ENCODE measurements around the gene SNX5. TPM values are rescaled to one million over a fixed set of nuclear protein-coding genes. Genes with fewer than 3 reads are reported as not detected.

SNX5 gene
- total and polyA plus RNA-seq, 2 of the 13 experiments (the other 11 are each of a cell fraction or from before 2014, with no cell fraction given): 664 to 1,040 TPM

GRCh38 chr20:17892189-17892938 is 76.2 kb downstream of the SNX5 start (continued):
- TF ChIP-seq HBP1 (CRISPR knock-in tag; IDR thresholded peaks at IDR 0.05; ENCODE audit: low read depth): no peak; the same call in 1 of the 2 replicates
- no peak for TF ChIP-seq PHB2 (IDR thresholded peaks at IDR 0.05; ENCODE audit: partially characterized antibody)
- no peak for TF ChIP-seq ZNF274 (CRISPR knock-in tag; IDR thresholded peaks at IDR 0.05)
- peak; percentile 63; the same call in 1 of the 2 replicates for TF ChIP-seq ZSCAN9 (CRISPR knock-in tag; IDR thresholded peaks at IDR 0.05; ENCODE audit: borderline replicate concordance)
- TF ChIP-seq HNRNPL (IDR thresholded peaks at IDR 0.05; ENCODE audit: low read depth, low read length): no peak
- TF ChIP-seq ZBTB37 (CRISPR knock-in tag; IDR thresholded peaks at IDR 0.05): no peak
- TF ChIP-seq ZFP91 (CRISPR knock-in tag; IDR thresholded peaks at IDR 0.05; ENCODE audit: borderline replicate concordance): no peak
- no peak; the same call in 1 of the 2 replicates for TF ChIP-seq CHD4 (IDR thresholded peaks at IDR 0.05; ENCODE audit: borderline replicate concordance, low read length)
- 0 out of 2 replicates have a peak, but pooled peaks have one; percentile 8 for TF ChIP-seq SP5 (CRISPR knock-in tag; IDR thresholded peaks at IDR 0.05; ENCODE audit: borderline replicate concordance, low read depth)
- TF ChIP-seq KMT2B (CRISPR knock-in tag; IDR thresholded peaks at IDR 0.05): no peak
- no peak for TF ChIP-seq ZNF512 (CRISPR knock-in tag; IDR thresholded peaks at IDR 0.05)
- no peak for TF ChIP-seq ZBTB26 (CRISPR knock-in tag; IDR thresholded peaks at IDR 0.05; ENCODE audit: borderline replicate concordance)
- TF ChIP-seq FOXO4 (CRISPR knock-in tag; conservative IDR thresholded peaks at IDR 0.05): no peak
- no peak for TF ChIP-seq TFDP1 (CRISPR knock-in tag; IDR thresholded peaks at IDR 0.05; ENCODE audit: borderline replicate concordance)
- TF ChIP-seq TGIF2 (CRISPR knock-in tag; IDR thresholded peaks at IDR 0.05): no peak
- TF ChIP-seq NFIC (IDR thresholded peaks at IDR 0.05; ENCODE audit: low read length): peak; percentile 78; the same call in 1 of the 2 replicates
- peak; percentile 56; the same call in 1 of the 2 replicates for TF ChIP-seq ZBTB34 (CRISPR knock-in tag; IDR thresholded peaks at IDR 0.05)
